ENCODE data around the gene TLE1.

DNA sequence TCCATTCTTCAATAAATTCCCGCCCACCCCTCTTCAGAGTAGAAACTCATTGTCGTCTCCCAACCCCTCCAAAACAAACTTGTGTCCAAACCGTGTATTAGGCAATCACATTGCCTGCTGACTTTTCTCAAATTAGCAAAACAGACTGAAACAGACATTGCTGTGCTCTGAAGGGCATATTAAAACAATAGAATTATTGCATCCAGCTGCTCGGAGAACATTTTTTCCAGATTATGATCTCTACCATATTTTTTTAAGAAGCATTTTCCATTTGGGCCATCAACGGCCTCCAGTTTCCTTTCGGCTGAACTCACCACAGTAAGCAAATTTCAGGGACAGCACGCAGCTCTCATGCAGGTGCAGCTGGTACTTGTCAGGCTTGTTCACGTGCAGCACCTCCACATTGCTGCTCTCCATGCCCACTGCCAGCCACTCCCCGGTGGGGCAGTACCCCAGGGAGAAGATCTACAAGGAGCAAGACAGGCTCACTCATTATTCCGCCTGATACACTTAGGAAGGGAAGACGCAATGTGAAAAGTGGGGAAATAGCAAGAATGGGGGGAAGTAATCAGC lies 104.1 kb downstream of the TLE1 start:
- TF ChIP-seq POLR2A (IDR thresholded peaks at IDR 0.05; ENCODE audit: low read length) (no peak), GATA1 (IDR thresholded peaks at IDR 0.05; ENCODE audit: low read depth, low read length) (no peak)

Measured in erythroblast (primary cell).